Ishikawa (cell line): ENCODE measurements around the gene FGFBP2.

ENCODE experiments used
- EGR1 ChIP-seq: IDR thresholded peaks from 2 replicates; pipeline ENCODE4 v1.6.1; 2012
- EP300 ChIP-seq: IDR thresholded peaks from 2 replicates; pipeline ENCODE4 v1.6.1; 2012; ENCODE audit warnings: borderline replicate concordance
- FOXM1 ChIP-seq: IDR thresholded peaks from 2 replicates; pipeline ENCODE4 v1.6.1; 2012; ENCODE audit warnings: low read depth, borderline replicate concordance
- NFIC ChIP-seq: IDR thresholded peaks from 2 replicates; pipeline ENCODE4 v1.6.1; 2012
- RAD21 ChIP-seq: IDR thresholded peaks from 2 replicates; pipeline ENCODE4 v1.6.1; 2012; ENCODE audit warnings: low read depth
- TAF1 ChIP-seq: IDR thresholded peaks from 2 replicates; pipeline ENCODE4 v1.6.1; 2012; ENCODE audit warnings: low read depth, mild to moderate bottlenecking
- TCF12 ChIP-seq: IDR thresholded peaks from 2 replicates; pipeline ENCODE4 v1.6.1; 2012; ENCODE audit warnings: low read depth
- TEAD4 ChIP-seq: IDR thresholded peaks from 2 replicates; pipeline ENCODE4 v1.6.1; 2012
- YY1 ChIP-seq: IDR thresholded peaks from 2 replicates; pipeline ENCODE4 v1.6.1; 2012; ENCODE audit warnings: low read depth
- ZBTB7A ChIP-seq: IDR thresholded peaks from 2 replicates; pipeline ENCODE4 v1.6.1; 2012; ENCODE audit warnings: low read depth
- TF ChIP-seq, protein P1 (sequence below): IDR thresholded peaks from 2 replicates; pipeline ENCODE4 v1.6.1; 2012; ENCODE audit warnings: low read depth, mild to moderate bottlenecking
- TF ChIP-seq, protein P2 (sequence below): IDR thresholded peaks from 2 replicates; pipeline ENCODE4 v1.6.1; 2012

DNA sequence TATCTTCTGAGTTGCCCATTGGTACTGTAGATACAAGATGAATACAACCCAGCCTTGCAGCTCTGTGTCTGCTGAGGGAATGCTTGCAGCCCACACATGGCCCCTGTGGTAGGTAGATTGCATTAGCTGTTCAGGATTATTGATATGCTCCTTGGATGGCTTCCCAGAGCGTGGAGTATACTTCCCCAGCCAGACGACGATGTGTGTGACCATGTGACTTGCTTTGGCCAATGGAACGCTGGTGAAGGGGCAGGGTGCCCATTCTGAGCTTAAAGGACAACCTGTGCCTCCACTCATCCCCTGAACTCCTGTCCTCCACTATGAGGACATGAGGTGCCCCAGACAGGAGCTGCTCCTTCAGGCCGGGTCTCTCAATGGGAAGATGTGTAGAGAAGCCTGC lies 23.9 kb upstream of the FGFBP2 start:
- no peak for TF ChIP-seq NFIC
- TF ChIP-seq RAD21: no peak
- TF ChIP-seq ZBTB7A: no peak
- TF ChIP-seq EP300: no peak
- TF ChIP-seq EGR1: no peak
- no peak for TF ChIP-seq TCF12
- no peak for TF ChIP-seq YY1
- TF ChIP-seq FOXM1: no peak
- TF ChIP-seq TAF1: no peak
- TF ChIP-seq, protein P1, sequence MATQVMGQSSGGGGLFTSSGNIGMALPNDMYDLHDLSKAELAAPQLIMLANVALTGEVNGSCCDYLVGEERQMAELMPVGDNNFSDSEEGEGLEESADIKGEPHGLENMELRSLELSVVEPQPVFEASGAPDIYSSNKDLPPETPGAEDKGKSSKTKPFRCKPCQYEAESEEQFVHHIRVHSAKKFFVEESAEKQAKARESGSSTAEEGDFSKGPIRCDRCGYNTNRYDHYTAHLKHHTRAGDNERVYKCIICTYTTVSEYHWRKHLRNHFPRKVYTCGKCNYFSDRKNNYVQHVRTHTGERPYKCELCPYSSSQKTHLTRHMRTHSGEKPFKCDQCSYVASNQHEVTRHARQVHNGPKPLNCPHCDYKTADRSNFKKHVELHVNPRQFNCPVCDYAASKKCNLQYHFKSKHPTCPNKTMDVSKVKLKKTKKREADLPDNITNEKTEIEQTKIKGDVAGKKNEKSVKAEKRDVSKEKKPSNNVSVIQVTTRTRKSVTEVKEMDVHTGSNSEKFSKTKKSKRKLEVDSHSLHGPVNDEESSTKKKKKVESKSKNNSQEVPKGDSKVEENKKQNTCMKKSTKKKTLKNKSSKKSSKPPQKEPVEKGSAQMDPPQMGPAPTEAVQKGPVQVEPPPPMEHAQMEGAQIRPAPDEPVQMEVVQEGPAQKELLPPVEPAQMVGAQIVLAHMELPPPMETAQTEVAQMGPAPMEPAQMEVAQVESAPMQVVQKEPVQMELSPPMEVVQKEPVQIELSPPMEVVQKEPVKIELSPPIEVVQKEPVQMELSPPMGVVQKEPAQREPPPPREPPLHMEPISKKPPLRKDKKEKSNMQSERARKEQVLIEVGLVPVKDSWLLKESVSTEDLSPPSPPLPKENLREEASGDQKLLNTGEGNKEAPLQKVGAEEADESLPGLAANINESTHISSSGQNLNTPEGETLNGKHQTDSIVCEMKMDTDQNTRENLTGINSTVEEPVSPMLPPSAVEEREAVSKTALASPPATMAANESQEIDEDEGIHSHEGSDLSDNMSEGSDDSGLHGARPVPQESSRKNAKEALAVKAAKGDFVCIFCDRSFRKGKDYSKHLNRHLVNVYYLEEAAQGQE: no peak
- TF ChIP-seq TEAD4: no peak
- TF ChIP-seq, protein P2, sequence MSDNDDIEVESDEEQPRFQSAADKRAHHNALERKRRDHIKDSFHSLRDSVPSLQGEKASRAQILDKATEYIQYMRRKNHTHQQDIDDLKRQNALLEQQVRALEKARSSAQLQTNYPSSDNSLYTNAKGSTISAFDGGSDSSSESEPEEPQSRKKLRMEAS: no peak
